Endothelial cell of umbilical vein (primary cell): ENCODE measurements around the gene C5AR1. TPM values are rescaled to one million over a fixed set of nuclear protein-coding genes. Genes with fewer than 3 reads are reported as not detected.

Source experiments
- BruUV-seq: library from RNA; stranded (reverse); fragments of 400-500 nt; replicated peaks from 2 replicates; lab custom pipeline; 2021; lab: Mats Ljungman, UMichigan
- CTCF ChIA-PET: fragments of 300-600, 350-600 bp; sonication (Branson Sonifier 250); formaldehyde crosslinking; loops from one replicate; lab custom pipeline; 2021; ENCODE audit warnings: antibody characterized with exemption, inconsistent platforms; lab: Charles Lee
- POLR2A ChIA-PET: fragments of 300-600, 350-600 bp; sonication (Branson Sonifier 250); formaldehyde crosslinking; loops from one replicate; lab custom pipeline; 2021; ENCODE audit warnings: antibody characterized with exemption, inconsistent platforms; lab: Charles Lee
- DNase-seq: peaks from one replicate; pipeline ENCODE4 v3.0.0-alpha.2; 2011; ENCODE audit warnings: low read depth, low spot score
- FAIRE-seq: peaks from 2 replicates; lab custom pipeline; 2011; peaks lifted over from hg19 to GRCh38; lab: Jason Lieb, UNC
- H2AFZ ChIP-seq: 2 replicates; pipeline ENCODE4 v1.6.0; 2012; ENCODE audit warnings: low read depth, low read length, control low read depth, inconsistent platforms
- H3K27ac ChIP-seq: 2 replicates; pipeline ENCODE4 v1.5.1; 2011; ENCODE audit warnings: low read depth, mild to moderate bottlenecking, control low read depth, low read length, moderate library complexity; ENCODE audit not compliant: insufficient read depth
- H3K27me3 ChIP-seq, 2 experiments: 2 replicates each; pipeline versions ENCODE4 v1.6.0 to v1.6.1; 2011; ENCODE audit warnings: low read length in 2 of 2, mixed read lengths in 1 of 2; ENCODE audit not compliant: control insufficient read depth in 2 of 2, insufficient read depth in 2 of 2
- H3K36me3 ChIP-seq, 2 experiments: 2 replicates in 1 of 2; 3 replicates in 1 of 2; pipeline ENCODE4 v1.5.1; 2011; ENCODE audit warnings: low read length in 2 of 2, mild to moderate bottlenecking in 1 of 2, moderate library complexity in 1 of 2; ENCODE audit not compliant: control insufficient read depth in 2 of 2, insufficient read depth in 2 of 2; ENCODE audit errors: extremely low read depth in 1 of 2
- H3K4me1 ChIP-seq: 3 replicates; pipeline ENCODE4 v1.5.1; 2011; ENCODE audit warnings: mild to moderate bottlenecking, low read length; ENCODE audit not compliant: control insufficient read depth, insufficient read depth; ENCODE audit errors: extremely low read depth
- H3K4me2 ChIP-seq: 2 replicates; pipeline ENCODE4 v1.6.1; 2011; ENCODE audit warnings: low read length, control low read depth, mixed read lengths; ENCODE audit not compliant: insufficient read depth
- H3K4me3 ChIP-seq, 3 experiments: fragments of 200-600 bp in 1 of 3; sonication (generic), shearing (Covaris generic) in 1 of 3; replicated peaks in 1 of 3; 2 replicates each; pipeline ENCODE4 v1.5.1; 2011 to 2016; ENCODE audit warnings: control low read depth in 3 of 3, low read length in 3 of 3, mild to moderate bottlenecking in 2 of 3, inconsistent platforms in 1 of 3, low read depth in 1 of 3, moderate library complexity in 1 of 3; ENCODE audit not compliant: insufficient read depth in 1 of 3
- H3K79me2 ChIP-seq: 2 replicates; pipeline ENCODE4 v1.6.0; 2012; ENCODE audit warnings: low read length, inconsistent platforms; ENCODE audit not compliant: control insufficient read depth, insufficient read depth
- H3K9ac ChIP-seq: replicated peaks from 2 replicates; pipeline ENCODE3; 2011; ENCODE audit warnings: low read length, control low read depth; ENCODE audit not compliant: insufficient read depth; ENCODE audit errors: extremely low read depth
- H3K9me1 ChIP-seq: replicated peaks from 3 replicates; pipeline ENCODE4 v1.6.0; 2011; ENCODE audit warnings: mild to moderate bottlenecking, low read length; ENCODE audit not compliant: control insufficient read depth, insufficient read depth; ENCODE audit errors: extremely low read depth
- H3K9me3 ChIP-seq: replicated peaks from 2 replicates; pipeline ENCODE4 v1.5.1; 2012; ENCODE audit warnings: low read length, inconsistent platforms; ENCODE audit not compliant: control insufficient read depth, insufficient read depth
- H4K20me1 ChIP-seq: replicated peaks from 2 replicates; pipeline ENCODE3; 2011; ENCODE audit warnings: mild to moderate bottlenecking, low read length; ENCODE audit not compliant: control insufficient read depth, insufficient read depth; ENCODE audit errors: extremely low read depth
- CTCF ChIP-seq, 2 donors: IDR thresholded peaks; 1 replicate in 1 of 2; 2 replicates in 1 of 2; pipeline ENCODE4 v1.5.1; 2011; ENCODE audit warnings: low read length in 2 of 2, mild to moderate bottlenecking in 2 of 2, moderate library complexity in 2 of 2, control low read depth in 1 of 2, inconsistent platforms in 1 of 2, low read depth in 1 of 2; ENCODE audit not compliant: insufficient read depth in 1 of 2; ENCODE audit errors: extremely low read depth in 1 of 2
- EZH2 ChIP-seq: IDR thresholded peaks from 2 replicates; pipeline ENCODE4 v1.6.1; 2012; ENCODE audit warnings: borderline replicate concordance, low read depth, mild to moderate bottlenecking, moderate library complexity, low read length, inconsistent platforms; ENCODE audit not compliant: severe bottlenecking
- FOS ChIP-seq: IDR thresholded peaks from 2 replicates; pipeline ENCODE4 v1.6.1; 2011; ENCODE audit warnings: mild to moderate bottlenecking, low read length, moderate library complexity, borderline replicate concordance; ENCODE audit not compliant: insufficient read depth
- GATA2 ChIP-seq: IDR thresholded peaks from 2 replicates; pipeline ENCODE4 v1.7.0; 2011; ENCODE audit warnings: low read depth, mild to moderate bottlenecking, moderate library complexity, mixed read lengths, low read length; ENCODE audit not compliant: insufficient read length, insufficient read depth
- JUN ChIP-seq: IDR thresholded peaks from 2 replicates; pipeline ENCODE4 v1.6.1; 2011; ENCODE audit warnings: borderline replicate concordance, low read depth; ENCODE audit not compliant: insufficient read length, insufficient read depth
- MAX ChIP-seq: IDR thresholded peaks from 2 replicates; pipeline ENCODE4 v1.6.1; 2011; ENCODE audit not compliant: insufficient read depth, insufficient read length
- MYC ChIP-seq: IDR thresholded peaks from one replicate; pipeline ENCODE4 v1.6.1; 2011; ENCODE audit warnings: mild to moderate bottlenecking, low read depth, low read length
- POLR2A ChIP-seq: IDR thresholded peaks from 2 replicates; pipeline ENCODE4 v1.6.1; 2012; ENCODE audit warnings: low read depth, mild to moderate bottlenecking, control low read depth, low read length
- POLR2AphosphoS5 ChIP-seq: IDR thresholded peaks from 2 replicates; pipeline ENCODE4 v1.6.1; 2012; ENCODE audit warnings: low read depth, mild to moderate bottlenecking, control low read depth, low read length, moderate library complexity; ENCODE audit not compliant: insufficient read depth
- dilution Hi-C: fragments of 300-500 bp; cut with MboI; formaldehyde crosslinking; loops from one replicate; pipeline ENCODE4 v1.15.0; 2019; ENCODE audit warnings: low sequenced_read_pairs; ENCODE audit not compliant: extremely low pct_ligation_motif_present
- intact Hi-C: fragments of 100-400 bp; cut with micrococcal nuclease; formaldehyde crosslinking; loops from one replicate; pipeline ENCODE4 v1.10.0; 2022
- polyA plus RNA-seq, 4 experiments: library from polyadenylated mRNA; depleted of rRNA in 3 of 4; stranded (reverse) in 3 of 4; unstranded in 1 of 4; fragments of >200 nt; gene quantifications; 2 replicates each; pipeline versions ENCODE4 v1.2.1 to v1.2.3, GENCODE V29; 2011 to 2012; ENCODE audit warnings: missing spikeins in 1 of 4
- total RNA-seq: library from RNA; stranded (reverse); gene quantifications from 2 replicates; pipeline ENCODE4 v1.2.3, GENCODE V29; 2021

The C5AR1 gene
- total and polyA plus RNA-seq, 2 donors (not counting 3 experiments of a cell fraction or from before 2014, with no cell fraction given): 0.11 to 0.49 TPM

- Histone ChIP-seq H3K27me3 (no peaks in the 10 kb centered on the region), H3K9me3 (no peaks in the 10 kb centered on the region), H3K4me1 (peaks cover 19% of the 10 kb centered on the region), H3K27ac (no peak overlapping the region), H4K20me1 (no peaks in the 10 kb centered on the region), H2AFZ (no peak overlapping the region), H3K9ac (no peak overlapping the region), H3K4me3 (no peak overlapping the region), H3K9me1 (no peaks in the 10 kb centered on the region), H3K4me2 (no peak overlapping the region), H3K36me3 (peaks cover 13 to 34% of the 10 kb centered on the region in 2 experiments), H3K79me2 (no peaks in the 10 kb centered on the region)
- intact Hi-C loops (no loop called here), dilution Hi-C loops (no loop called here)
- BruUV-seq: no TSS peak
- POLR2A ChIA-PET: no interaction called here
- CTCF ChIA-PET: interaction anchor here (1.6 kb wide), 1 partner anchor 13 kb away, joined by 10 read pairs; the partner anchor contains the start of gene DHX34
- DNase-seq (no peak), FAIRE-seq (no peak)
- TF ChIP-seq EZH2 (no peak), CTCF (IDR thresholded peaks at IDR 0.05; ENCODE audit: extremely low read depth in 1 of 2, insufficient read depth in 1 of 2, low read depth in 1 of 2, low read length in 2 of 2) (no peak), GATA2 (no peak), JUN (no peak), MAX (no peak), MYC (no peak), POLR2A (no peak), FOS (no peak), POLR2AphosphoS5 (no peak)
Observed at GRCh38 chr19:47362321-47362720, 52.7 kb downstream of the C5AR1 start.
